CD14-positive monocyte (primary cell): Measurements from ENCODE around the gene RPL12. TPM values are rescaled to one million over a fixed set of nuclear protein-coding genes. Genes with fewer than 3 reads are reported as not detected.
A peak's percentile ranks its signal among the peaks of the same experiment; 100 is the strongest.

Experiments used
- DNase-seq, 3 donors: peaks; one replicate each; pipeline ENCODE4 v3.0.0-alpha.2; 2011 to 2022
- H2AFZ ChIP-seq: 2 replicates; pipeline ENCODE4 v1.6.0; 2012; ENCODE audit warnings: mild to moderate bottlenecking, low read depth, low read length, inconsistent platforms; ENCODE audit not compliant: insufficient read depth, poor library complexity, severe bottlenecking
- H3K27ac ChIP-seq, 2 donors: 1 replicate in 1 of 2; 2 replicates in 1 of 2; pipeline ENCODE4 v1.5.1; 2012 to 2013; ENCODE audit warnings: low read length in 2 of 2, control low read depth in 1 of 2, inconsistent platforms in 1 of 2, low read depth in 1 of 2, mild to moderate bottlenecking in 1 of 2
- H3K27me3 ChIP-seq, 2 donors: one replicate each; pipeline versions ENCODE4 v1.6.0 to v1.6.1; 2011 to 2013; ENCODE audit warnings: low read length in 2 of 2; ENCODE audit not compliant: control insufficient read depth in 2 of 2, insufficient read depth in 2 of 2
- H3K36me3 ChIP-seq, 2 donors: replicated peaks in 1 of 2; 1 replicate in 1 of 2; 2 replicates in 1 of 2; pipeline versions ENCODE4 v1.5.1 to v1.6.1; 2012 to 2013; ENCODE audit warnings: low read length in 2 of 2, control low read depth in 1 of 2, inconsistent platforms in 1 of 2, mild to moderate bottlenecking in 1 of 2; ENCODE audit not compliant: insufficient read depth in 2 of 2, control insufficient read depth in 1 of 2
- H3K4me1 ChIP-seq, 2 donors: 1 replicate in 1 of 2; 2 replicates in 1 of 2; pipeline versions ENCODE4 v1.5.1 to v1.6.1; 2012 to 2013; ENCODE audit warnings: low read length in 2 of 2, control low read depth in 1 of 2, inconsistent platforms in 1 of 2, mild to moderate bottlenecking in 1 of 2, moderate library complexity in 1 of 2; ENCODE audit not compliant: insufficient read depth in 2 of 2, control insufficient read depth in 1 of 2
- H3K4me2 ChIP-seq: replicated peaks from 2 replicates; pipeline ENCODE3; 2012; ENCODE audit warnings: low read length, moderate library complexity, mild to moderate bottlenecking; ENCODE audit not compliant: poor library complexity, severe bottlenecking; ENCODE audit errors: extremely low read depth
- H3K4me3 ChIP-seq, 3 experiments: fragments of 200-600 bp in 1 of 3; sonication (generic) in 1 of 3; replicated peaks in 1 of 3; 1 replicate in 2 of 3; 2 replicates in 1 of 3; pipeline ENCODE4 v1.5.1; 2011 to 2013; ENCODE audit warnings: low read length in 3 of 3, mild to moderate bottlenecking in 3 of 3, control low read depth in 2 of 3, low read depth in 2 of 3, inconsistent platforms in 1 of 3, moderate library complexity in 1 of 3
- H3K79me2 ChIP-seq: 2 replicates; pipeline ENCODE4 v1.6.0; 2012; ENCODE audit warnings: mild to moderate bottlenecking, control low read depth, inconsistent platforms, low read length, moderate library complexity; ENCODE audit not compliant: insufficient read depth
- H3K9ac ChIP-seq: 2 replicates; pipeline ENCODE4 v1.6.0; 2017; ENCODE audit warnings: low read length, mild to moderate bottlenecking; ENCODE audit not compliant: insufficient read depth, poor library complexity, severe bottlenecking
- H3K9me3 ChIP-seq, 2 donors: replicated peaks in 1 of 2; 1 replicate in 1 of 2; 2 replicates in 1 of 2; pipeline versions ENCODE4 v1.5.1 to v1.6.1; 2012 to 2013; ENCODE audit warnings: low read length in 2 of 2, control low read depth in 1 of 2; ENCODE audit not compliant: control insufficient read depth in 1 of 2, insufficient read depth in 1 of 2
- H4K20me1 ChIP-seq: 2 replicates; pipeline ENCODE4 v1.6.0; 2012; ENCODE audit warnings: mild to moderate bottlenecking, low read length, control low read depth, moderate library complexity; ENCODE audit not compliant: insufficient read depth
- H3K27ac Mint-ChIP-seq, 7 donors: one replicate each; pipeline ENCODE4 v1.8.0; 2020; ENCODE audit warnings: mild to moderate bottlenecking in 7 of 7, mixed read lengths in 7 of 7, moderate library complexity in 6 of 7, inconsistent platforms in 2 of 7
- H3K27me3 Mint-ChIP-seq, 3 donors: one replicate each; pipeline ENCODE4 v1.8.0; 2021 to 2022; ENCODE audit warnings: low read depth in 3 of 3, mild to moderate bottlenecking in 3 of 3, mixed read lengths in 3 of 3, moderate library complexity in 3 of 3, inconsistent platforms in 1 of 3
- H3K36me3 Mint-ChIP-seq, 2 donors: one replicate each; pipeline ENCODE4 v1.8.0; 2020; ENCODE audit warnings: mixed read lengths in 2 of 2, inconsistent platforms in 1 of 2, mild to moderate bottlenecking in 1 of 2
- H3K4me1 Mint-ChIP-seq: one replicate; pipeline ENCODE4 v1.8.0; 2020; ENCODE audit warnings: mild to moderate bottlenecking, mixed read lengths
- H3K4me3 Mint-ChIP-seq, 2 donors: one replicate each; pipeline ENCODE4 v1.8.0; 2020; ENCODE audit warnings: mild to moderate bottlenecking in 2 of 2, mixed read lengths in 2 of 2, moderate library complexity in 1 of 2
- H3K9me3 Mint-ChIP-seq, 7 donors: one replicate each; pipeline ENCODE4 v1.8.0; 2020 to 2022; ENCODE audit warnings: mixed read lengths in 7 of 7, mild to moderate bottlenecking in 6 of 7, moderate library complexity in 6 of 7, inconsistent platforms in 2 of 7
- WGBS: methylation state at CpG from one replicate; pipeline ENCODE4 v1.1.5; 2013; ENCODE audit warnings: missing lambda C conversion rate; ENCODE audit not compliant: insufficient coverage; 5-methylcytosine and 5-hydroxymethylcytosine counted together
- intact Hi-C, 2 donors: fragments of 100-400 bp; cut with micrococcal nuclease; formaldehyde crosslinking; loops; one replicate each; pipeline versions ENCODE4 v1.15.0 to v1.15.1; 2023
- polyA plus RNA-seq, 3 donors: library from polyadenylated mRNA; depleted of rRNA in 1 of 3; unstranded in 2 of 3; stranded (reverse) in 1 of 3; fragments of 300-500 nt in 2 of 3; fragments of >200 nt in 1 of 3; fragmentation: Illumina TruSeq in 2 of 3; gene quantifications; 1 replicate in 2 of 3; 2 replicates in 1 of 3; pipeline ENCODE4 v1.2.3, GENCODE V29; 2012 to 2021
- TF ChIP-seq, protein P1 (sequence below): fragments of 200-600 bp; IDR thresholded peaks from one replicate; pipeline ENCODE4 v1.8.0; 2022; ENCODE audit warnings: antibody characterized with exemption, mild to moderate bottlenecking

Gene RPL12
- polyA plus RNA-seq, 3 donors: 417 to 1,509 (median 490) TPM

DNA sequence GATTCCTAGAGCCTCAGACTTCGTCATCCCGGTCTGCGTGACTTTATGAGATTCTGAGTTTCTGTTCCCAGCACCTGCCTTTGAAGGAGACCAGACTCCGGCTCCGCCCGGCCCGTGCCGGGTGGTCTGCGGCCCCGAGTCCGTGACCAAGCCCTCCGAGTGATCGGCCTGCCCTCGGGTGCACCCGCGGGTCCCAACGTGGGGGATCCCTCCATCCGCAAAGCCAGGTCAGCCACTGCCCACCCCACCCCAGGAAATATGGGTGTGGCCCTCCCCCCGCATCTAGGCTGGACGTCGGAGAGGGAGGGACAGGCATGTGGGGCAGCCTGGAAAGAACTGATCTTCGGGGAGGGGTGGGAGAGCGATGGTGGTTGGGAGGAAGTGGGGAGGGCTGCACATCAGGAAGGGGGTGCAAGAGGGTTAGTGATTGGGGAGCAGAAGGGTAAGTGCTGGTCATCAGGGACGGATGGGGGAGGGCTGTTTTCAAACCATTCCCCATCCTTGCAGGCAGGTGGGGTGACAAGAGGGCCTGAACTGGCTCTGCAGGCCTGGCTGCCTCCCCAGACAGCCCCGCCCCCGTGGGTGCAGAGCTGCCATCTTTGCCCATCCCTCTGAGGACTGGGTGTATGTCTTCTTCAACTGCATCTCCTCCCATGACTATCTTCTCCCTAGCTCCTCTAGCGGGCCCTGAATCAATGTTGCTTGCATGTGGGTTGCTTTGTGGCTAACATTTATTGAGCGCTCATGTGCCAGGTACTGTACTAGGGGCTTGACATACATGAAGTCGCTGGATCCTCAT is 851 bp upstream of the RPL12 start:
- peaks cover 25 to 33% of the 10 kb centered on the region in 2 donors for H3K36me3 ChIP-seq
- intact Hi-C loops: loop anchor here (2.0 to 10.0 kb wide), 3 partner anchors 27 to 227 kb away; partner anchors contain the start of genes SLC2A8 (in 1 of the 2) and ZNF79 (in 1 of the 2)
- H3K79me2 ChIP-seq: peaks cover 56% of the 10 kb centered on the region
- peaks cover 39% of the 10 kb centered on the region for H4K20me1 ChIP-seq
- H2AFZ ChIP-seq: peak overlapping the region; percentile 97
- peak; percentile 15 to 73 (median 50) for DNase-seq
- no peaks in the 10 kb centered on the region for H3K9me3 ChIP-seq
- peaks cover 30 to 51% of the 10 kb centered on the region in 2 donors for H3K36me3 Mint-ChIP-seq
- H3K4me3 ChIP-seq: peak overlapping the region; percentile 69 to 97 (median 76)
- H3K27me3 Mint-ChIP-seq: peaks cover 0 to 1% (median 0%) of the 10 kb centered on the region in 3 donors
- H3K4me1 ChIP-seq: peaks cover 59 to 63% of the 10 kb centered on the region in 2 donors
- H3K27ac Mint-ChIP-seq: peak overlapping the region; percentile 92 to 96 (median 96)
- H3K4me3 Mint-ChIP-seq: peak overlapping the region; percentile 93 to 97
- H3K9me3 Mint-ChIP-seq: no peaks in the 10 kb centered on the region
- WGBS: 8% methylated on average over 23 of the region's 29 CpGs
- TF ChIP-seq, protein P1, sequence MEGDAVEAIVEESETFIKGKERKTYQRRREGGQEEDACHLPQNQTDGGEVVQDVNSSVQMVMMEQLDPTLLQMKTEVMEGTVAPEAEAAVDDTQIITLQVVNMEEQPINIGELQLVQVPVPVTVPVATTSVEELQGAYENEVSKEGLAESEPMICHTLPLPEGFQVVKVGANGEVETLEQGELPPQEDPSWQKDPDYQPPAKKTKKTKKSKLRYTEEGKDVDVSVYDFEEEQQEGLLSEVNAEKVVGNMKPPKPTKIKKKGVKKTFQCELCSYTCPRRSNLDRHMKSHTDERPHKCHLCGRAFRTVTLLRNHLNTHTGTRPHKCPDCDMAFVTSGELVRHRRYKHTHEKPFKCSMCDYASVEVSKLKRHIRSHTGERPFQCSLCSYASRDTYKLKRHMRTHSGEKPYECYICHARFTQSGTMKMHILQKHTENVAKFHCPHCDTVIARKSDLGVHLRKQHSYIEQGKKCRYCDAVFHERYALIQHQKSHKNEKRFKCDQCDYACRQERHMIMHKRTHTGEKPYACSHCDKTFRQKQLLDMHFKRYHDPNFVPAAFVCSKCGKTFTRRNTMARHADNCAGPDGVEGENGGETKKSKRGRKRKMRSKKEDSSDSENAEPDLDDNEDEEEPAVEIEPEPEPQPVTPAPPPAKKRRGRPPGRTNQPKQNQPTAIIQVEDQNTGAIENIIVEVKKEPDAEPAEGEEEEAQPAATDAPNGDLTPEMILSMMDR: no peak
- peaks cover 60% of the 10 kb centered on the region for H3K4me1 Mint-ChIP-seq
- peak overlapping the region; percentile 84 for H3K9ac ChIP-seq
- peak overlapping the region; percentile 78 to 91 for H3K27ac ChIP-seq
- peak overlapping the region; percentile 98 for H3K4me2 ChIP-seq
- H3K27me3 ChIP-seq: no peaks in the 10 kb centered on the region

DNA sequence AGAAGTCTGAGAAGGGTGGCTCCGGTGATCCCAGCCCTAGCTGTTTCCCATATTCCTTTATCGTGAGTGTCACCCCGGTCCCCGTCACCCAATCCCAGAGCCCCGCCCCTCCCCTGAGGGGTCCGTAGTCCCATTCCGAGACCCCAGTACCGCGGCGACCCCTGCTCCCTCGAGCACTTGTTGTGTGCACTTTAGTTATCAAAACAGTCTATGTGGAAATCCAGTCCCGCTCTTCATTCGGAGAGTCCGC is 327 bp upstream of the RPL12 start:
- intact Hi-C loops: loop anchor here (2.0 to 10.0 kb wide), 3 partner anchors 27 to 227 kb away; partner anchors contain the start of genes SLC2A8 (in 1 of the 2) and ZNF79 (in 1 of the 2)
- Histone ChIP-seq H3K4me3 (peak overlapping the region; percentile 69 to 97 (median 76)), H3K79me2 (peaks cover 56% of the 10 kb centered on the region), H3K27ac (peak overlapping the region; percentile 78 to 91), H3K9me3 (no peaks in the 10 kb centered on the region), H4K20me1 (peaks cover 45% of the 10 kb centered on the region), H3K36me3 (peaks cover 30 to 36% of the 10 kb centered on the region in 2 donors), H3K4me1 (peaks cover 56 to 61% of the 10 kb centered on the region in 2 donors), H3K4me2 (peak overlapping the region; percentile 98), H3K9ac (peak overlapping the region; percentile 84), H3K27me3 (no peaks in the 10 kb centered on the region), H2AFZ (peak overlapping the region; percentile 97)
- Mint-ChIP-seq H3K36me3 (peaks cover 31 to 51% of the 10 kb centered on the region in 2 donors), H3K4me3 (peak overlapping the region; percentile 93 to 97), H3K9me3 (no peaks in the 10 kb centered on the region), H3K4me1 (peaks cover 56% of the 10 kb centered on the region), H3K27ac (peak overlapping the region; percentile 92 to 96 (median 96)), H3K27me3 (peaks cover 0 to 1% (median 0%) of the 10 kb centered on the region in 3 donors)
- DNase-seq: peak in 1 of 3 donors; percentile 29
- TF ChIP-seq, protein P1: no peak
- 0% methylated on average over 14 of the region's 14 CpGs for WGBS
